SK-N-SH (cell line): ENCODE measurements around the gene RTN4RL1. TPM values are rescaled to one million over a fixed set of nuclear protein-coding genes. Genes with fewer than 3 reads are reported as not detected.

Source experiments
- CTCF ChIA-PET: fragments of 300-600, 350-600 bp; formaldehyde crosslinking; extraction: SDS; loops from one replicate; lab custom pipeline; 2021; lab: Yijun Ruan, JAX
- POLR2A ChIA-PET: fragments of 350-600 bp; sonication (Branson Sonifier 250); formaldehyde crosslinking; extraction: SDS; loops from one replicate; lab custom pipeline; 2020; ENCODE audit warnings: antibody characterized with exemption, inconsistent platforms; lab: Yijun Ruan, JAX
- DNase-seq: peaks from one replicate; pipeline ENCODE4 v3.0.0; 2012
- H2AFZ ChIP-seq: fragments of 200-600 bp; sonication (generic); 2 replicates; pipeline ENCODE4 v1.8.1; 2016; ENCODE audit warnings: antibody characterized with exemption, mild to moderate bottlenecking, low read depth
- H3F3A ChIP-seq: fragments of 200-600 bp; sonication (generic); replicated peaks from 2 replicates; pipeline ENCODE3; 2016; ENCODE audit warnings: antibody characterized with exemption, mild to moderate bottlenecking; ENCODE audit not compliant: insufficient read depth
- H3K27ac ChIP-seq, 2 experiments: fragments of 200-500 bp in 1 of 2; fragments of 200-600 bp in 1 of 2; sonication (Bioruptor generic) in 1 of 2; sonication (generic), shearing (Covaris generic) in 1 of 2; 2 replicates each; pipeline versions ENCODE4 v1.5.1 to v1.6.1; 2014 to 2016; ENCODE audit warnings: low read depth in 2 of 2, inconsistent platforms in 1 of 2, low read length in 1 of 2, mild to moderate bottlenecking in 1 of 2, mixed read lengths in 1 of 2
- H3K27me3 ChIP-seq: fragments of 200-600 bp; sonication (generic), shearing (Covaris generic); 2 replicates; pipeline ENCODE4 v1.6.1; 2016; ENCODE audit warnings: mixed run types; ENCODE audit not compliant: insufficient read depth
- H3K36me3 ChIP-seq, 2 experiments: fragments of 200-500 bp in 1 of 2; fragments of 200-600 bp in 1 of 2; sonication (Bioruptor generic) in 1 of 2; sonication (generic) in 1 of 2; replicated peaks in 1 of 2; 2 replicates each; pipeline versions ENCODE3 to v1.5.1; 2014 to 2016; ENCODE audit warnings: low read length in 1 of 2, mild to moderate bottlenecking in 1 of 2; ENCODE audit not compliant: insufficient read depth in 2 of 2, control insufficient read depth in 1 of 2
- H3K4me1 ChIP-seq, 2 experiments: fragments of 200-500 bp in 1 of 2; fragments of 200-600 bp in 1 of 2; sonication (Bioruptor generic) in 1 of 2; sonication (generic), shearing (Covaris generic) in 1 of 2; 2 replicates each; pipeline versions ENCODE4 v1.5.1 to v1.6.1; 2014 to 2016; ENCODE audit warnings: low read depth in 1 of 2, low read length in 1 of 2, mixed run types in 1 of 2; ENCODE audit not compliant: insufficient read depth in 2 of 2, control insufficient read depth in 1 of 2
- H3K4me2 ChIP-seq: fragments of 200-600 bp; sonication (generic), shearing (Covaris generic); 2 replicates; pipeline ENCODE4 v1.6.1; 2017; ENCODE audit warnings: mixed run types
- H3K4me3 ChIP-seq, 2 experiments: fragments of 200-500 bp in 1 of 2; fragments of 200-600 bp in 1 of 2; sonication (Bioruptor generic) in 1 of 2; sonication (generic), shearing (Covaris generic) in 1 of 2; 2 replicates each; pipeline versions ENCODE4 v1.5.1 to v1.8.1; 2014 to 2016; ENCODE audit warnings: low read depth in 2 of 2, inconsistent platforms in 1 of 2, low read length in 1 of 2, mild to moderate bottlenecking in 1 of 2, mixed read lengths in 1 of 2, moderate library complexity in 1 of 2
- H3K79me2 ChIP-seq: fragments of 200-600 bp; sonication (generic); 2 replicates; pipeline ENCODE4 v1.8.1; 2017; ENCODE audit warnings: mild to moderate bottlenecking; ENCODE audit not compliant: insufficient read depth
- H3K9ac ChIP-seq: fragments of 200-600 bp; sonication (generic); 2 replicates; pipeline ENCODE4 v1.6.1; 2017; ENCODE audit warnings: mixed run types
- H3K9me2 ChIP-seq: fragments of 200-600 bp; sonication (generic); 2 replicates; pipeline ENCODE4 v1.6.1; 2017; ENCODE audit warnings: mixed run types
- H3K9me3 ChIP-seq: fragments of 200-600 bp; sonication (generic); 2 replicates; pipeline ENCODE4 v1.6.1; 2017; ENCODE audit warnings: mixed run types, mild to moderate bottlenecking, moderate library complexity
- H4K20me1 ChIP-seq: fragments of 200-600 bp; sonication (generic); 2 replicates; pipeline ENCODE4 v1.6.1; 2017; ENCODE audit warnings: mild to moderate bottlenecking, mixed run types; ENCODE audit not compliant: insufficient read depth
- CHD2 ChIP-seq: fragments of 150-350 bp; IDR thresholded peaks from 2 replicates; pipeline ENCODE4 v1.6.1; 2018; ENCODE audit warnings: low read length; ENCODE audit not compliant: partially characterized antibody
- FOSL2 ChIP-seq: IDR thresholded peaks from 2 replicates; pipeline ENCODE4 v1.4.0; 2012; ENCODE audit warnings: low read depth, mild to moderate bottlenecking, moderate library complexity, borderline replicate concordance
- FOXJ3 ChIP-seq: sonication (generic); formaldehyde crosslinking; IDR thresholded peaks from 2 replicates; pipeline ENCODE4 v1.5.1; 2020; ENCODE audit warnings: mild to moderate bottlenecking, missing genetic modification reagents
- GABPA ChIP-seq: IDR thresholded peaks from 2 replicates; pipeline ENCODE4 v1.4.0; 2012; ENCODE audit warnings: low read depth, mild to moderate bottlenecking
- GATA2 ChIP-seq: sonication (generic); formaldehyde crosslinking; IDR thresholded peaks from 2 replicates; pipeline ENCODE4 v1.5.0; 2020; ENCODE audit warnings: mild to moderate bottlenecking, missing genetic modification reagents
- MXI1 ChIP-seq: IDR thresholded peaks from 2 replicates; pipeline ENCODE4 v1.6.1; 2012; ENCODE audit warnings: mild to moderate bottlenecking, low read depth, low read length, improper control_type of control experiment
- NFIC ChIP-seq: IDR thresholded peaks from 2 replicates; pipeline ENCODE4 v1.4.0; 2012; ENCODE audit warnings: borderline replicate concordance
- POLR2AphosphoS5 ChIP-seq: IDR thresholded peaks from 2 replicates; pipeline ENCODE4 v1.6.1; 2012; ENCODE audit warnings: low read depth, low read length
- REST ChIP-seq: IDR thresholded peaks from 2 replicates; pipeline ENCODE4 v1.6.1; 2012; ENCODE audit warnings: mild to moderate bottlenecking, low read depth, low read length, moderate library complexity
- RXRA ChIP-seq: IDR thresholded peaks from 2 replicates; pipeline ENCODE4 v1.4.0; 2012; ENCODE audit warnings: low read depth, mild to moderate bottlenecking, borderline replicate concordance
- SIN3A ChIP-seq: IDR thresholded peaks from 2 replicates; pipeline ENCODE4 v1.6.1; 2012; ENCODE audit warnings: low read depth, mild to moderate bottlenecking, low read length, moderate library complexity, borderline replicate concordance
- TAF1 ChIP-seq: IDR thresholded peaks from 2 replicates; pipeline ENCODE4 v1.6.1; 2012; ENCODE audit warnings: low read depth, mild to moderate bottlenecking, low read length, moderate library complexity, borderline replicate concordance
- TCF12 ChIP-seq: IDR thresholded peaks from 2 replicates; pipeline ENCODE4 v1.4.0; 2012
- TEAD4 ChIP-seq: IDR thresholded peaks from 2 replicates; pipeline ENCODE4 v1.4.0; 2012; ENCODE audit warnings: mild to moderate bottlenecking, borderline replicate concordance; ENCODE audit not compliant: insufficient read depth
- WGBS: methylation state at CpG from one replicate; pipeline ENCODE4 v1.1.6; 2017; ENCODE audit warnings: low lambda C conversion rate; 5-methylcytosine and 5-hydroxymethylcytosine counted together
- polyA plus RNA-seq, 3 experiments: library from polyadenylated mRNA; depleted of rRNA; stranded (reverse); fragments of >200 nt; gene quantifications; 2 replicates each; pipeline ENCODE4 v1.2.3, GENCODE V29; 2012
- TF ChIP-seq, protein P1 (sequence below): IDR thresholded peaks from 2 replicates; pipeline ENCODE4 v1.4.0; 2012; ENCODE audit warnings: low read depth, borderline replicate concordance

Gene RTN4RL1
- polyA plus RNA-seq, 1 of the 3 experiments (the other 2 are of a cell fraction) = 0.07 TPM

DNA sequence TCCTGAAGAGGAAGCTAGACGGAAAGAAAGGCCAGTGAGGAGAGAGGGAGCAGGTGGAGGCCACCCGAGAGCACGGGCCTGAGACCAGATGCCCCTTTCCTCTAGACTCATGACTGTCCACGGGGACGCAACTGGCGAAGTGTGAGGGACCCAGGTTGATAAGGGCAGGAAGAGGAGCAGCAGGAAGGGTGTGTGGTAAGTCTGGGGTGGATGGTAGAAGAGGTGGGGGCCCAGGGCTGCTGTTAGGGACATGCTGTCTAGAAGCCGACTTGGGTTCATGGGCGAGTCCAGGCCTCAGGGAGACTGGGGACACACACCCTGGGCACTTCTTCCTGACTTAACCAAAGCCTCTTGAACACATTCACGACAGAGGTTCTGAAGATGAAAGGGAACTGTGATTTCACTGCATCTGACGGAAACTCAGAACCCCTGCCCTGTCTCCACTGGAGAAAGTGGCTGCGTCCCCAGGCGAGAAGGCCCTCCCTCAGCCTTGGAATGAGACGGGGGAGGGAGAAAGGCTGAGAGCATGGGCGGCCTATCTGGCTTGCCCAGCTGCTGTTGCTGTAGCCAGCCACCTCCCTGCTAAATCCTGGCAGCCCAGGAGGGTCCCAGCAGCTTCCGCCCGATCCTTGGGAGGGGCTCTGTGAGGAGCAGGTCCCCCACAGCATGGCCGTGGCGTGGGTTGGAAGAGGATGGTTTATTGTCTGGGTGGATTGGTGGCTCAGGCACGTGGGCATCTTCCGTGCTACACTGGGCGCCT, 35.7 kb upstream of the RTN4RL1 start:
- CTCF ChIA-PET = interaction anchor here (0.9 to 8.0 kb wide), 5 partner anchors 14 to 184 kb away, joined by 3 to 185 read pairs (median 5); no protein-coding TSS in a partner anchor
- no peak for TF ChIP-seq GABPA
- TF ChIP-seq TEAD4 = no peak
- no peak for TF ChIP-seq FOSL2
- no peak for TF ChIP-seq TCF12
- TF ChIP-seq FOXJ3 (CRISPR knock-in tag) = no peak
- TF ChIP-seq SIN3A = no peak
- no peak for TF ChIP-seq REST
- TF ChIP-seq GATA2 (CRISPR knock-in tag) = no peak
- no peak for TF ChIP-seq POLR2AphosphoS5
- TF ChIP-seq TAF1 = no peak
- H2AFZ ChIP-seq = no peak overlapping the region
- H3K4me1 ChIP-seq = peaks cover 13 to 18% of the 10 kb centered on the region in 2 experiments; a peak in 3 of 4 replicates
- H3K36me3 ChIP-seq = peaks cover 7 to 41% of the 10 kb centered on the region in 2 experiments
- H4K20me1 ChIP-seq = no peaks in the 10 kb centered on the region
- no peaks in the 10 kb centered on the region for H3K79me2 ChIP-seq
- no peak overlapping the region for H3K4me2 ChIP-seq
- 95% methylated on average over 14 of the region's 21 CpGs for WGBS
- no peak overlapping the region for H3K27ac ChIP-seq
- POLR2A ChIA-PET = no interaction called here
- no peak overlapping the region for H3K4me3 ChIP-seq
- H3K9ac ChIP-seq = no peak overlapping the region
- H3K27me3 ChIP-seq = no peaks in the 10 kb centered on the region
- no peaks in the 10 kb centered on the region for H3K9me3 ChIP-seq
- DNase-seq = no peak
- H3F3A ChIP-seq = peaks cover 5% of the 10 kb centered on the region
- H3K9me2 ChIP-seq = no peaks in the 10 kb centered on the region

- H3K27ac ChIP-seq = no peak overlapping the region; a peak in 1 of 4 replicates
- TF ChIP-seq TCF12 (no peak), GATA2 (CRISPR knock-in tag) (no peak), REST (no peak), FOXJ3 (CRISPR knock-in tag) (no peak), RXRA (no peak), MXI1 (no peak), SIN3A (no peak), POLR2AphosphoS5 (no peak), CHD2 (no peak), NFIC (no peak), TAF1 (no peak)
- TF ChIP-seq, protein P1, sequence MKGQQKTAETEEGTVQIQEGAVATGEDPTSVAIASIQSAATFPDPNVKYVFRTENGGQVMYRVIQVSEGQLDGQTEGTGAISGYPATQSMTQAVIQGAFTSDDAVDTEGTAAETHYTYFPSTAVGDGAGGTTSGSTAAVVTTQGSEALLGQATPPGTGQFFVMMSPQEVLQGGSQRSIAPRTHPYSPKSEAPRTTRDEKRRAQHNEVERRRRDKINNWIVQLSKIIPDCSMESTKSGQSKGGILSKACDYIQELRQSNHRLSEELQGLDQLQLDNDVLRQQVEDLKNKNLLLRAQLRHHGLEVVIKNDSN = no peak
These were observed 35.2 kb upstream of the RTN4RL1 start for GRCh38 chr17:2060385-2060658.

More at GRCh38 chr17:2060385-2060658, 35.2 kb upstream of the RTN4RL1 start:
- Histone ChIP-seq H3K27me3 (no peaks in the 10 kb centered on the region), H3F3A (peaks cover 5% of the 10 kb centered on the region), H3K4me3 (no peak overlapping the region), H3K79me2 (no peaks in the 10 kb centered on the region), H3K9me2 (no peaks in the 10 kb centered on the region), H3K4me1 (peaks cover 13 to 18% of the 10 kb centered on the region in 2 experiments; a peak in 3 of 4 replicates), H2AFZ (no peak overlapping the region), H3K36me3 (peaks cover 2 to 37% of the 10 kb centered on the region in 2 experiments), H3K9me3 (no peaks in the 10 kb centered on the region), H3K9ac (no peak overlapping the region), H4K20me1 (no peaks in the 10 kb centered on the region), H3K4me2 (no peak overlapping the region)
- WGBS = 95% methylated on average over 6 of the region's 6 CpGs
- DNase-seq = no peak
- CTCF ChIA-PET = interaction anchor here (0.9 to 8.0 kb wide), 5 partner anchors 14 to 185 kb away, joined by 3 to 185 read pairs (median 6); no protein-coding TSS in a partner anchor
- POLR2A ChIA-PET = no interaction called here
